Right kidney (tissue), 1 donor: ENCODE results near the gene RNF114.
"Not testable (repeated sequence)": the region's sequence is repeated elsewhere in the genome, so short reads cannot be mapped to it uniquely, and the experiment has no call there.

ENCODE experiments used
- DNase-seq: peaks from one replicate; pipeline ENCODE4 v3.0.0-alpha.2; 2016

The RNF114 gene

DNA sequence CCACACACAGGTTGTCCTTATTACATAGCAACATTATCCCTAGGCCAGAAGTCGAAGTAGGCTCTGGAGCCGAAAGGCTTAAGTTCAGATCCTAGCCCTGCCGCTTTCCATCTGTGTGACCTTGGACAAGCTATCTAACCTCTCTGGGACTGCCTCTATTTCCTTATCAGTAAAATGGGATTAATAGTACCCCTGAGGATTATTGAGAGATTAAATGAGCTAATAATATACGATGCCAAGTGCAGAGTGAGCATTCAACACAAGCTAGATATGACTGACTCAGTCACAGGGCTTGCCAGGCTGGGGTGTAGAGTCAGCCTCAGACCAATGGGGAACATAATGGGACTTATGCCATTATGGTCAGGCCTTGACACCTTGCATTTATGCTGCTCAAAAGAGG is 11.9 kb upstream of the RNF114 start:
- no peak for DNase-seq

DNA sequence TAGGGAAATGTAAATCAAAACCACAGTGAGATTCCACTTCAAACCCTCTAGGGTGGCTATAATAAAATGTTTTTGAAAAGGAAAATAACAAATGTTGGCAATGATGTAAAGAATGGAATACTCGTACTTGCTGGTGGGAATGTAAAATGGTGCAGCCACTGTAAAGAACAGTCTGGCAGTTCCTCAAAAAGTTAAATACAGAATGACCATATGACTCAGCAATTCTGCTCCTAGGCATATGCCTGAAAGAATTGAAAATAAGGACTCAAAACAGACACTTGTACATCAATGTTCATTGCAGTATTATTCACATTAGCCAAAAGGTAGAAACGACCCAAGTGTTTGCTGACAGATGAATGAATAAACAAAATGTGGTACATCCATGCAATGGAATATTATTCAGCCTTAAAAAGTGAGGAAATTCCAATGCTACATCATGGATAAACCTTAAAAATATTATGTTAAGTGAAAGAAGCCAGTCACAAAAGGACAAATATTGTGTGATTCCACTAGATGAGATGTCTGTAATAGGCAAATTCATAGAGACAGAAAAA is 10.2 kb upstream of the RNF114 start:
- DNase-seq, result no peak

DNA sequence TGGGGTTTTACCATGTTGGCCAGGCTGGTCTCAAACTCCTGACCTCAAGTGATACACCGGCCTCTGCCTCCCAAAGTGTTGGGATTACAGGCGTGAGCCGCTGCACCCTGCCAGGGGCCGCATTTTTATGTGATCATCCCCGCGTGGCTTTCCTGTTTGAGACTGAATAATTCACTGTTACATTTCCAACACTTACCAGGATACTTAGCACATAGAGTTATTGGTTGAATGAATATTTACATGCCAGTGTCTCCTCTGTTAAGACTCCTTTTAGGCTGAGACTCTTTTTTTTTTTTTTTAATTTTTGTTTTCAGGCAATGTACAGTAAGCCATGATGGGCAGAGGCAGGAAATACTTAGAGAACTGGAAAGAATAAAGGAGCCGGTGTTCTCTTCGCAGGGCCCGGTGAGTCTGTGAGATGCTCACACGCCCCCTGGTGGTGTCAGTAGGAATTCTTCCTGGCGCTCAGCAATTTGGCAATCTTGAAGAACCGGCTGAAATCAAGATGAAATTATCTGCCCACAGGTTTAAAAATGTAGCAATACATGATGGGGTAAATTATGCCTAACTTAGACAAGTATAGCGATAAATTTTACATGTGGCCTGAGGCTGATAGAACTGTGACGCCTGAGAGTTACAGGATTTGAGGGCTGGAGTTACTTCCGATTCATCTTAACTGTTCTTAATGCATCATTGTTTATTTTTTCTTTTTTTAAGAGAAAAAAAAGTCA is 7.6 kb upstream of the RNF114 start:
- DNase-seq, result peak; percentile 67

DNA sequence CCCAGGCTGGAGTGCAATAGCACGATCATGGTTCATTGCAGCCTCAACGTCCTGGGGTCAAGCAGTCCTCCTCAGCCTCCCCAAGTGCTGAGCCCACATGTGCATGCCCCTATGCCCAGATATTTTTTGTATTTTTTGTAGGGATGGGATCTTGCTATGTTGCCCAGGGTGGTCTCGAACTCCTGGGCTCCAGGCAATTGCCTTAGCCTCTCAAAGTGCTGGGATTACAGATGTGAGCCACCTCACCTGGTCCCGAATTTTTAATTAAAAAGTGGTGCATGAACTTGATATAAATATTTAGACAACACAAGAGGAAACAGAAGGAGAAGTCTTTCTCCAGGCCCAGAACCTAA is 7.1 kb upstream of the RNF114 start:
- no peak for DNase-seq

DNA sequence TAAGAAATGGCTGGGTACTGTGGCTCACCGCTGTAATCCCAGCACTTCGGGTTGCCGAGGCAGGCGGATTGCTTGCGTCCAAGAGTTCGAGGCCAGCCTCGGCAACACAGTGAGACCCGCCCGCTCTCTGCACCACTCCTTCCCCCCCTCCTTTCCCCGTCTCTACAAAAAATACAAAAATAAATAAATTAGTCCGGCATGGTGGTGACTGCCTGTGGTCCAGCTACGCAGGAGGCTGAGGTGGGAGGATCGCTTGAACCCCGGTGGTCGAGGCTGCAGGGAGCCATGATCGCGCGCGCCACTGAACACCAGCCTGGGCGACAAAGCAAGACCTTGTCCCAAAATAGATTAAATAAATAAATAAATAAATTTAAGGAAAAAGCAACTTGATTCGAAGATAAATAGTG is 448 bp upstream of the RNF114 start:
- DNase-seq, result no peak

DNA sequence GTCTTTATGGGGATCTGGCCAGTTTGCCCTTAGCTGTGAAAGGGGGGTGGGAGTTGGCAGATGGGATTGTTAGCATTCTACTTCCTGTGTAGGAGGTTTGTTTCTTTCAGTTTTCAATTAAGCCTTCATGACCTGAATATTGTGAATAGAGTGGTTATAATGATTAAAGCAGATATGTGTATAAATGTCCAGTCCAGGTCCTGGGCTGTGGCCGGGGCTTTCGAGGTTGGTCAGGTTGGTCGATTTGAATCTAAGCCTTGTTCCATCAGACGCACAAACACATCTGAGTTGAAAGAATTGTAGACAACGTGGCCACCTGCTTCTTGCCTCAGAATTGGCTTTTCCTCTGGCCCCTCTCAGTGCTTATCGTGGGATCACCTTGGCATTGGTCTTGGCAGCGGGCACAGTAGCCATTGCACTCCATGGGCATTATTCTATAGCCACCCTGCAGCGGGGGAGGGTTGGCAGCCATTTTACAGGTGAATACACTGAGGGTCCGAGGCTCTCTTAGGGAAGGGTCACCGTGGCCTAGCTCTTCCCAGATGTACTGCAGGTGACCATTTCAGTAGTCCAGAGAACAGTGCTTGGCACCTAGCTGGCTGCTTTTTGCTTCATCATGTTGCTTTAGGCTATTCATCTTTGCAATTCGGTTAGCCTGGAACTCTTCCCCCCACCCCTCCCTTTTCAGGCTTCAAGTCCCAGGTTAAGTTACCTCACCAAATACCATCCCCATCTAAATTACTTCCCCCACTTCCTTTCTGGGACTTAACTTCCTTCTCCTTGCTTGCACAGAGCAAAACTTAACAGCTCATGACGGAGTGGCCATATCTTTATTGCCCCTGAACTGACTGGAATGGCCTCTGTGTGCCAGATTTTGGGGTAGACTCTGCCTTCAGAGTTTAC is 1.1 kb downstream of the RNF114 start:
- peak; percentile 26 for DNase-seq

DNA sequence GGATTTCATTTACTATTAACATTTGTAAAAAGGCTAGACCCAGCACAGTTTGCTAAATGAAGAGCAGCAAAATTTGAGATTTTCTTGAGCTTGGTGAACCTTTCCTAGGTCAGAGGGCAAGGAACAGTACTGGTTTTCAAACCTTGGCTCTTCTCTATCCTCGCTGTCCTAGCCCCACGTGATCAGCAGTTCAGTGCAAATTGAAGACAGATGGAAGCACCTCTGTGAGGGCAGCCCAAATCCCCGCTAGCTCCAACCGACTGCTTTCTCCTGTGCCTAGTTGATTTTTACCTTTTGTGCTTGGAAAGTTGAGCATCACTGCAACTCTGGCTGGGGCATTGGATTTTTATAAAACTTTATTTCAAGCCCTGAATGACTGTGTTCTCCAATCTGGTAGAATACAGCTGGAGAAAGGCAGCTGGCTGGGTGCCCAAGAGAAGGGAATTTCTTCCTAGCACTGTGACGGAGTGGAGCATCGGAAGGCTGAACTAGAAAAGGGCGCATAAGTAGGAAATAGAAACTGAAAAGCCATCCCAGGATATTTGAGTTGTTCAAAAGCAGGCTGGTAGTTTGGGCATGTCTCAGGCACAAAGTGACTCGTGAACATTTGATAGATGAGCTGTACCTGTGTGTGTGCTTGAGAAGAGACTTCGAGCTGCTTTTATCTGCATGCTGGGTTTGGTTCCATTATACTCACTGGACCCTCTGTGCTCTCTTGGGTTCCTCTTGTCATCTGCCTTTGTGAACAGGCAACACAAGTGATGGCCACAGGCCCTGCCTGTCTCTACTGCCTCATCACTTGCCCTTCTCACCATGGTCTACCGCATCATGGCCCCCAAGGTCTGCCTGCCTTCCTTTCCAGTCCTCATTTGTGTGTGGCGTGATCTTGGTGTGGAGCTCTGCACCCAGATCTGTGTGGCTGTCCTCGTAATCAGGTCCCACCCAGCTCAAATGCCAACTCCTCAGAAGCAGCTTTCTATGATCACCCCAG is 2.3 kb downstream of the RNF114 start:
- no peak for DNase-seq

DNA sequence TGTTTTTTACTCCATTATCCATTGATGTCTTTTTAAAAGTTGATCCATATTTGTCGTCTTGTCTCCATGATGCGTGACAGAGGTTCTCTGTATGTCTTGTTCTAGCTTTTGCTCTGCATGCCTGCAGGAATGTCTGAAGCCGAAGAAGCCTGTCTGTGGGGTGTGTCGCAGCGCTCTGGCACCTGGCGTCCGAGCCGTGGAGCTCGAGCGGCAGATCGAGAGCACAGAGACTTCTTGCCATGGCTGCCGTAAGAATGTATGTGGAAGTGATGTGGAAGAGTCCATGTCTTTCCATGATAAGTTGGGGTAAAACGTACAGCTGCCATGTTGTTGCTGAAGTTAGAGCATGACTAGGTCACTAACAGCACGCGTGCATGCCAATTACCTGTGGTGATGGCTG is 5.3 kb downstream of the RNF114 start:
- DNase-seq, result no peak

DNA sequence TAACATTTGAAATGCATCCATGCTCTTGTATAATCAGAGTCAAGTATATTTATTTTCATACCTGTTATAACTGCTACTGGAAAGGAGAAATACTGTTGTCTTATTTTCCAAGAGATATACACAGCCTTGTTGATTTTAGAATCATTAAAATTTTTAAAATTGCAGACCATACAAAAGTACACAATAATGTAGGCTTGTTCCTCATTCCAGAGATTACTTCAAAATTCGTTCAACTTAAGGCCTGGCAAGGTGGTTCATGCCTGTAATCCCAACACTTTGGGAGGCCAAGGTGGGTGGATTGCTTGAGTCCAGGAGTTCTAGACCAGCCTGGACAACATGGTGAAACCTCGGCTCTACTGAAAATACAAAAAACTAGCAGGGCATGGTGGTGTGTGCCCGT is 6.1 kb downstream of the RNF114 start:
- DNase-seq, result no peak

DNA sequence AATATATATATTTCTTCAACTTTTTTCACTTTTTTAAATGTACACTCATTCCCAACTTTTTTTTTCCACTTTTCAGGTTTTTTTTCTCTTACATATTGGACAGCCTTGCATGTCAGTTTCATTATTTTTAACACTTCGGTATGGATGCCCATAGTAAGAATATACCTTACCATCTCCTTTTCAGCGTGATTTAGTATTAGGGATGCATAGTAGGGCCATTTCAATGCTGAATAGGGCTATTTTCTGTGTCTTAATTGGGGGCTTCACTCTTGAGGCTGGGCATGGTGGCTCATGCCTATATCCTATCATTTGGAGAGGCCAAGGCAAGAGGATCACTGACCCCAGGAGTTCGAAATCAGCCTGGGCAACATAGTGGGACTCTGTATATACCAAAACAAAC is 6.7 kb downstream of the RNF114 start:
- no peak for DNase-seq

DNA sequence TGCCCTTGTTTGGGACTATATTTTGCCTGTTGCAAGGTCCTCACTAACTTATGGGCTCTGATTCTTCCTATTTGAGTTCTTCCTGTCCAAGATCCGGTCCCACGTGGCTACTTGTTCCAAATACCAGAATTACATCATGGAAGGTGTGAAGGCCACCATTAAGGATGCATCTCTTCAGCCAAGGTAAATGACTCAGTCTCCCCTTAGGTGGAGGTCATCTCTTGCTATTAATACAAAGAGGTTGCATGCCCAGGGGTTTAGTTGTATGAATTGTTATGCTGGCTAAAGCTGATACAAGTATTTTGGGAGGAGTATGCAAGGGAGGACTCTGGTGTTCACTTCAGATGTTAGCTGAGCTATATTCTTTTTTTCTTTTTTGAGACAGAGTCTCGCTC is 9.1 kb downstream of the RNF114 start:
- no peak for DNase-seq

DNA sequence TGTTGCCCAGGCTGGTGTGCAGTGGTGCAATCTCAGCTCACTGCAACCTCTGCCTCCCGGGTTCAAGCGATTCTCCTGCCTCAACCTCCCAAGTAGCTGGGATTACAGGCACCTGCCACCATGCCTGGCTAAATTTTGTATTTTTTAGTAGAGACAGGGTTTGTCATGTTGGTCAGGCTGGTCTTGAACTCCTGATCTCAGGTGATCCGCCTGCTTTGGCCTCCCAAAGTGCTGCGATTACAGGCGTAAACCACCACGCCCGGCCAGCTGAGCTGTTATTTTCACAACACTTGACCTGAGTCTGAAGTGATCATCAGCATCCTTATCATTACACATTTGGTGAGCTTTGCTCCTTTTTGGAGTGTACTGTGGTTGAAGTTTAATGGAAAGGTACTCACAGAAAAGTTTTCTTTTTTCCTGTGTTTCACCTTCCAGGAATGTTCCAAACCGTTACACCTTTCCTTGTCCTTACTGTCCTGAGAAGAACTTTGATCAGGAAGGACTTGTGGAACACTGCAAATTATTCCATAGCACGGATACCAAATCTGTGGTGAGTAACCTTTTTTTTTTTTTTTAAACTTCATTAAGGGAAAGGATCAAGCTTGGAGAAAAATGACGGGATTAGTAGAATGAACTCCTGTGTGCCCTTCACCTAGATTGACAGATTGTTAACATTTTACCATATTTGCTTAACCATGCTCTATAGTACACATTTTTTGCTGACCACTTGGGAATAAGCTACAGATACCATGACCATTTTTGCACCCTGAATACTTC is 9.7 kb downstream of the RNF114 start:
- no peak for DNase-seq

DNA sequence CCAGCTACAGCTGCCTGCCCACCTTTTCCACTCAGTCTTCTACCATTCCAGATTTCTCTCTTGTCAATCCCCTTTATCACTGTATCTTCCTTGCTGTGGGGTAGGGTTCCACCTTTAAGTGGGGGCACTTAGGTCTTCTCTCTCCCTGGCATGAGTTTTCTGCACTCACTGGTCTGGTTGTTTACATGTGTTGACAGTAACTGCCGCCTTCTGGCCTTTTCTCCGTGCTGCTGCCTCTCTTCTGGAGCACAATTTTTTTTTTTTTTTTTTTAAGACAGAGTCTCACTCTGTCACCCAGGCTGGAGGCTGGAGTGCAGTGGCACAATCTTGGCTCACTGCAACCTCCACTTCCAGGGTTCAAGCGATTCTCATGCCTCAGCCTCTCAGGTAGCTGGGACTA is 12.0 kb downstream of the RNF114 start:
- no peak for DNase-seq

DNA sequence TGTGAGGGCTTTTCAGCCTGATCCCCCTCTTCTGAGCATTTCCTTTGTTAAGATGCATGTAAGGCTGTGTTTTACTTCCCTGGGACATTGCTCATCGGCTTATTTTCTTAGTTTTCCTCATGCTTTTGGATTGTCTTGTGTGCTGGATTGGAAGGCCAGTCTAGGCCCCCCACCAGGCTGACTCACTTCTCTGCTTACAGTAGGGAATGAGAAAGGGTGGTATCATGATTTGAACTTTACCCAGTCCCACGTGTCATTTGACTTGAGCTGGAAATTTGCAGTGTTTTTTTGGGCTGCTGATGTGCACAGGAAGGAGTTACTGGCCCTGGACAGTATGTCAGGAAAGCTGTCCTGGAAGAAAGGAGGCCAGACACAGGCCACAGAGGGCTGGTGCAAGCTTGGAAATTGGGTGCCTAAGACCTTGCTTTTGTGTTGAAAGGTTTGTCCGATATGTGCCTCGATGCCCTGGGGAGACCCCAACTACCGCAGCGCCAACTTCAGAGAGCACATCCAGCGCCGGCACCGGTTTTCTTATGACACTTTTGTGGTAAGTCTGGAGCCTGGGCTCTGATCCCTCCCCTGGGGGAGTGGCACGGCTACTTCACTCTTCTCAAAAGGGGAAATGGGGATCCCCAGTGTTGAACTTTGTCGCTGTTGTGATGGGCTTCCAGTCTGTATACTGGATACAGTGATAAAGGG is 12.8 kb downstream of the RNF114 start:
- DNase-seq, result no peak

DNA sequence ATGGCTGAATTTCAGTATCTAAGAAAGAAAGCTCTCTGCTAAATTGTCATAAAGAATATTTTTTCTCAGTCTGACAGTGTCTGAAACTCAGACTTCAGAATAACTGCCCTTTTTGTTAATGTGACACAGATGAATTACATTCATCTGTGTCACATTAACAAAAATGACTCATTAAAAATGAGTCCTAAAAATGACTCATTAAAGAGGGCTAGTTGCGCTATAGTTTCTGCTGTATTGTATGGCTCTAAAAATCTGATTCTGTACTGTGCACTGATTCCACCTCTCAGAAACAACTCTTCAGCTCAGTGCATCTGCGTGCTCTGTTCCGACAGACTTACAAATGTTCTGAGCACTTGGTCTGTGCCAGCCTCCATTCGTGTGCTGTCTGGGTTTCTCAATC is 15.0 kb downstream of the RNF114 start:
- no peak for DNase-seq

DNA sequence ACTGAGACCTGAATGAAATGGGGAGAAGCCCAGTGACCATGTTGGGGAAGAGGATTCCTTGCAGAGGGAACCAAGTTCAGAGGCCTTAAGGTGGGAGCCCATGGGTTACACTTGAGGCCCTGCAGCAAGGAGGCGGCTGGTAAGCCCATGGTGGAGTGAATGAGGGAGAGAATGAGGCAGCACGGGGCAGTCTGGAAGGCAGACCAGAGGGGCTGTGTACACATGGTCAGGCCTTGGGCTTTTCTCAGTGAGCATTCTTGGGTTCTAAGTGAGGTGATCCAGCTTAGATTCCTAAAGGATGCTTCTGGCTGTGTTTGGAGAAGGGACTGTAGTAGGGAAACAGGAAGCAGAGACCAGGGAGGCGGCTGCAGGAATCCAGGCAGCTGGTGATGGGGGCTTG is 19.0 kb downstream of the RNF114 start:
- no peak for DNase-seq

DNA sequence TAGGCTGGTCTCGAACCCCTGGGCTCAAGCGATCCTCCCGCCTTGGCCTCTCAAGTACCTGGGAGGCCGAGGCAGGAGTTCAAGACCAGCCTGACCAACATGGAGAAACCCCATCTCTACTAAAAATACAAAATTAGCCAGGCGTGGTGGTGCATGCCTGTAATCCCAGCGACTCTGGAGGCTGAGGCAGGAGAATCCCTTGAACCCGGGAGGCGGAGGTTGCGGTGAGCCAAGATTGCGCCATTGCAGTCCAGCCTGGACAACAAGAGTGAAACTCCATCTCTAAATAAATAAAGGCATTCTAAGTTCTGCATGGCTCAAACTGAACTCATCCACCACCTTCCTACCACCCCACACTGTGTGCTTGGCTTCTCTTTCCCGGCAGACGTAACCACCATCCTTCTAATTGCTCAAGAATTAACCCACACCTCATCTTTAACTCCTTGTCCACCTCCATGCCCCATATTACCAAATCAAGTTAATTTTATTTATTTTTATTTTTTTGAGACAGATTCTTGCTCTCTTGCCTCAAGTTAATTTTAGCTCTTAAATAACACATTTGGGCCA is 19.7 kb downstream of the RNF114 start:
- not testable (repeated sequence) for DNase-seq

DNA sequence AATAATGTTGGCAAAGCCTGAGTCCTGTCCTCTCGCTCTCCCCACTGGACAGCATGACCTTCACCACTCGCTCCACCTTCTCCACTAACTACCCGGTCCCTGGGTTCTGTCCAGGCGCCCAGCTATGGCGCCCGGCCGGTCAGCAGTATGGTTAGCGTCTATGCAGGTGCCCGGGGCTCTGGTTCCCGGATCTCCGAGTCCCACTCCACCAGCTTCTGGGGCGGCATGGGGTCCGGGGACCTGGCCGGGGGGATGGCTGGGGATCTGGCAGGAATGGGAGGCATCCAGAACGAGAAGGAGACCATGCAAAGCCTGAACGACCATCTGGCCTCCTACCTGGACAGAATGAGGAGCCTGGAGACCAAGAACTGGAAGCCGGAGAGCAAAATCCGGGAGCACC is 20.5 kb downstream of the RNF114 start:
- no peak for DNase-seq

DNA sequence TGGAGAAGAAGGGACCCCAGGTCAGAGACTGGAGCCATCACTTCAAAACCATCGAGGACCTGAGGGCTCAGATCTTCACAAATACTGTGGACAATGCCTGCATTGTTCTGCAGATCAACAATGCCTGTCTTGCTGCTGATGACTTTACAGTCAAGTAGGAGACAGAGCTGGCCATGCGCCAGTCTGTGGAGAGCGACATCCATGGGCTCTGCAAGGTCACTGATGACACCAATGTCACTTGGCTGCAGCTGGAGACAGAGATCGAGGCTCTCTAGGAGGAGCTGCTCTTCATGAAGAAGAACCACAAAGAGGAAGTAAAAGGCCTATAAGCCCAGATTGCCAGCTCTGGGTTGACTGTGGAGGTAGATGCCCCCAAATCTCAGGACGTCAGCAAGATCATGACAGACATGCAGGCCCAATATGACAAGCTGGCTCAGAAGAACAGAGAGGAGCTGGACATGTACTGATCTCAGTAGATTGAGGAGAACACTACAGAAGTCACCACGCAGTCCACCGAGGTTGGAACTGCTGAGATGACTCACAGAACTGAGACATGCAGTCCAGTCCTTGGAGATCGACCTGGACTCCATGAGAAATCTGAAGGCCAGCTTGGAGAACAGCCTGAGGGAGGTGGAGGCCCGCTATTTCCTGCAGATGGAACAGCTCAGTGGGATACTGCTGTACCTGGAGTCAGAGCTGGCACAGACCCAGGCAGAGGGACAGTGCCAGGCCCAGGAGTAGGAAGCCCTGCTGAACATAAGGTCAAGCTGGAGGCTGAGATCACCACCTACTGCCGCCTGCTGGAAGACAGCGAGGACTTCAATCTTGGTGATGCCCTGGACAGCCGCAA is 21.1 kb downstream of the RNF114 start:
- not testable (repeated sequence) for DNase-seq

DNA sequence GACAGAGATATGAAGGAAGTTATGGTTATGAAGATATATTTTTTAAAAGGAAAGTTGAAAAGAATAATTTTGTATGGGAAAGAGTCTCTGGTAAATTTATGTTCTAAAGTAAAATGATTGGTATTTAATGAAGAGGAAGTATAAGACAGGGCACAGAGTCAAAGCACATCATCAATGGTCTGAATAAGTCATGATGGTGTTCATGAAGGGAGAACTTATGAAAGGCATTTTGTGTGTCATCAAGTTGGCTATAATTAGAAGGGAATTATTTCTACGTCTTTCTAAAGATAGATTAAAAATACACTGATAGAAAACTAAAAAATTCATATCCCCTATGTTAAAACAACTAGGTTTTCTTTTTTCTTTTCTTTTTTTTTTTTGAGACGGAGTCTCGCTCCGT is 25.2 kb downstream of the RNF114 start:
- DNase-seq, result no peak
